Activated CD4-positive, alpha-beta memory T cell treated with anti-CD3 and anti-CD28 coated beads for 36 hours (primary cell): ENCODE data around the gene PTPRA. TPM values are rescaled to one million over a fixed set of nuclear protein-coding genes. Genes with fewer than 3 reads are reported as not detected.
A peak's percentile ranks its signal among the peaks of the same experiment; 100 is the strongest.

ENCODE experiments used
- CTCF ChIA-PET: fragments of 350-600 bp; sonication (Branson Sonifier 250); formaldehyde crosslinking; loops from one replicate; lab custom pipeline; 2021; ENCODE audit warnings: antibody characterized with exemption, inconsistent platforms; lab: Charles Lee
- POLR2A ChIA-PET: fragments of 350-600 bp; sonication (Branson Sonifier 250); formaldehyde crosslinking; loops from one replicate; lab custom pipeline; 2021; ENCODE audit warnings: antibody characterized with exemption; lab: Charles Lee
- DNase-seq: peaks from one replicate; pipeline ENCODE4 v3.0.0-alpha.2; 2020
- H3K27ac Mint-ChIP-seq: one replicate; pipeline ENCODE4 v1.8.0; 2021; ENCODE audit warnings: mixed read lengths
- H3K27me3 Mint-ChIP-seq: one replicate; pipeline ENCODE4 v1.8.0; 2021; ENCODE audit warnings: mixed read lengths
- H3K36me3 Mint-ChIP-seq: one replicate; pipeline ENCODE4 v1.8.0; 2021; ENCODE audit warnings: mixed read lengths
- H3K4me1 Mint-ChIP-seq: one replicate; pipeline ENCODE4 v1.8.0; 2021; ENCODE audit warnings: low read depth, mixed read lengths
- H3K4me3 Mint-ChIP-seq: one replicate; pipeline ENCODE4 v1.8.0; 2021; ENCODE audit warnings: mild to moderate bottlenecking, mixed read lengths
- H3K9me3 Mint-ChIP-seq: one replicate; pipeline ENCODE4 v1.8.0; 2021; ENCODE audit warnings: mixed read lengths
- intact Hi-C: fragments of 100-400 bp; cut with micrococcal nuclease; formaldehyde crosslinking; loops from one replicate; pipeline ENCODE4 v1.15.1; 2023
- total RNA-seq, 2 experiments: library from RNA; stranded (reverse); gene quantifications; one replicate each; pipeline ENCODE4 v1.2.3, GENCODE V29; 2021

The PTPRA gene
- total RNA-seq, 2 experiments from 2014 or later = 61.1 to 62.8 TPM

DNA sequence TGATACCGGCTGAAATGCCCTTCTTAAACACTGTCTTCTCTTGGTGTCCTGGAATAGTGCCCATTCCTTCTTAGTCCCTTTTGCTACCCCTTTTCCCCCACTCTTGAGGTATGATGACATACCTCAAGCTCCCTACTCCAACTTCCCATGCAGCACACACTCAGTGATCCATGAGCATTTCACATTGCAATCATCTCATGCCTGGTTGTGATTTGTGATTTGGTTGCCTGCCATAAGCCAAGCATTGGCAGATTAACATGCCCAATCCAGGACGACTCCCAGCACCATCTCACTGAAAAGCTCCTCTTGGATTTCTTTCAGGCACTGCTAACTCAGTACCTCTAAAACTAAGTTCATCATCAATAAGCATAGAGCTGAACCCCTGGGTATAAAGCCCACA lies 14.7 kb upstream of the PTPRA start:
- Mint-ChIP-seq H3K9me3 (no peaks in the 10 kb centered on the region), H3K4me1 (no peaks in the 10 kb centered on the region), H3K27me3 (no peaks in the 10 kb centered on the region), H3K27ac (no peak overlapping the region), H3K4me3 (no peak overlapping the region), H3K36me3 (peaks cover 5% of the 10 kb centered on the region)
- intact Hi-C loops = no loop called here
- ChIA-PET POLR2A (no interaction called here), CTCF (interaction anchor here (0.8 kb wide), 2 partner anchors 15 to 142 kb away, joined by 3 read pairs; partner anchors contain the start of gene PTPRA)
- no peak for DNase-seq

DNA sequence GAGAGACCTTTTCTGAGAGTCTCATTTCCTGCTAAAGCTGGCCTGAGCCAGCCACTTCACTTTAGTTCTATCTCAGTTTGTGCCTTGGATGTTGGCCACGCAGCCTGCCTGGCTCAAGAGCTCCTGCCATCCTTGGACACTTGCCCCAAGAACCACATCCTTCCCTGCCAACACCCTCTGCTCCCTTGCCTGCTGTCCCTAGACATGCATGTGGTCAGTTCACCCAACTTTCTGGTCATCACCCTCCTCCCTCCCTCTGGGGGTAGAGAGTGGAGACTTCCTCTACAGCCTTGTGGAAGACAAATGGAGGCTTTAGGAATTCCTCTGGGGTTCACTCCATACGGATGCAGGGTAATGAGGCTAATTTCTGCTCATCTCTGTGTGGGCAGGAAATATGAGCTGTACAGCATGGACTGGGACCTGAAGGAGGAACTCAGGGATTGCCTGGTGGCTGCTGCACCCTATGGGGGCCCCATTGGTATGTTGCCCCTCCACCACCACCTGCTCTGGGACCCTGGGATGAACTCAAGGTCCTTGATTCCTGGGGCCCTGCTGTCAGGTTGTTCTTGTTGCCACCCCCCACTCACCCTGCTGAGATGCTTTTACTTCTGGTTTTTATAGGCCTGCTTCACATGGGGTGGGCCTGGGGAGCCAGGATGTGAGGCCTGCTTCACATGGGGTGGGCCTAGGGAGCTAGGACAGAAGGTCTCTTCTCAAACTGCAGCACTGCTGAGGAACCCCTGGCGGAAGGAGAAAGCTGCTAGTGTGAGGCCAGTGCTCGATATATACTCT lies 13.8 kb upstream of the PTPRA start:
- H3K9me3 Mint-ChIP-seq = no peaks in the 10 kb centered on the region
- no peaks in the 10 kb centered on the region for H3K27me3 Mint-ChIP-seq
- intact Hi-C loops = no loop called here
- peaks cover 8% of the 10 kb centered on the region for H3K36me3 Mint-ChIP-seq
- no peak for DNase-seq
- H3K4me3 Mint-ChIP-seq = no peak overlapping the region
- ChIA-PET CTCF (no interaction called here), POLR2A (no interaction called here)
- no peak overlapping the region for H3K27ac Mint-ChIP-seq
- no peaks in the 10 kb centered on the region for H3K4me1 Mint-ChIP-seq

DNA sequence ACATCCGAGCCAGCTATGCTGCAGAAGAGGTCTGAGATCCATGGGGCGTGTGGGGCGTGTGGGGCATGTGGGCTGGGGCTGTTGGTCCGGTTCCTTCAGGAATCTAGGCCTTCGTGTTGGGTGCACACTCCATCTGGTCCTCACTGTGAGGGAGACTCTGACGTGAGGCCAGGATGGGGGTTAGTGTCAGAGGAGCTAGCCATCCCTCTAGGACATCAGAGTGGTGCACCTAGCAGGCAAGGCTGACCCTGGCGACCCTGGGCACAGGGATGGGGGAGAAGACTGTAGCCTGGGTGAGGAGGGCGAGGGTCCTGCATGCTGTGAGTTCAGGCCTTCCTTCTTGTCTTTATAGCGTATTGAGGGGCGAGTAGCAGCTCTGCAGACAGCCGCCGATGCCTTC lies 8.7 kb upstream of the PTPRA start:
- no peaks in the 10 kb centered on the region for H3K9me3 Mint-ChIP-seq
- POLR2A ChIA-PET = no interaction called here
- intact Hi-C loops = no loop called here

DNA sequence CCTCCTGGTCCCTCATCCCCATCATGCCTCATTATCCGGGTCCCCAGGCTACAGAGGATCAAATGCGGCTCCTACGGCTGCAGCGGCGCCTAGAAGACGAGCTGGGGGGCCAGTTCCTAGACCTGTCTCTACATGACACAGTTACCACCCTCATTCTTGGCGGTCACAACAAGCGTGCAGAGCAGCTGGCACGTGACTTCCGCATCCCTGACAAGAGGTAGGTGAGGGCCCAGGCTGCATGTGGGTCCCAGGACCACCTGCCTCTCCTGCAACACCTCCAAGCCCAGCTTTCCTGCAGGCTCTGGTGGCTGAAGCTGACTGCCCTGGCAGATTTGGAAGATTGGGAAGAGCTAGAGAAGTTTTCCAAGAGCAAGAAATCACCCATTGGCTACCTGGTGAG lies 8.2 kb upstream of the PTPRA start:
- H3K4me3 Mint-ChIP-seq = no peak overlapping the region

More for the DNA sequence above, 8.7 kb upstream of the PTPRA start:
- Mint-ChIP-seq H3K4me1 (peaks cover 14% of the 10 kb centered on the region), H3K36me3 (peaks cover 17% of the 10 kb centered on the region), H3K4me3 (no peak overlapping the region), H3K27ac (no peak overlapping the region), H3K27me3 (no peaks in the 10 kb centered on the region)
- CTCF ChIA-PET = no interaction called here
- DNase-seq = no peak

DNA sequence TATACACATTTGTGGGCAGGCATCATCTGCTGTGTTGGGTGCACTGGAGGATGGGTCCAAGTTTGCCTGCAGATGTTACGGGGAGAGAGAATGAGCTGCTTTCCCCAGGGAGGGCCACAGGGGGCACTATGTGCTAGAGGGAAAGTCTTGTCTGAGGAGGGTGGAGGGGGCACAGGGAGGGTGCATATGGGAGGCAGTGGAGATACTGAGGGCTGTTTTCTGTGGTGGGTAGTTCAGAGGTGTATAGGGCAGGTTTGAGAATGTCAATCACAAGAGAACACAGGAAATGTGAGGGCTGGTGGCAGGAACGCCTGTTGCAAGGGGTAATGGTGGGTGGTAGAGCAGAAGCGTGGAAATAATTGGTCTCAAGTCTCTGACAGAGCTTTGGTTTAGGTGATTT lies 7.7 kb upstream of the PTPRA start:
- CTCF ChIA-PET = no interaction called here
- Mint-ChIP-seq H3K4me1 (peaks cover 18% of the 10 kb centered on the region), H3K4me3 (no peak overlapping the region), H3K36me3 (peaks cover 17% of the 10 kb centered on the region), H3K9me3 (no peaks in the 10 kb centered on the region), H3K27ac (no peak overlapping the region), H3K27me3 (no peaks in the 10 kb centered on the region)
- intact Hi-C loops = no loop called here
- POLR2A ChIA-PET = no interaction called here
- DNase-seq = no peak

More for the DNA sequence above, 8.2 kb upstream of the PTPRA start:
- no peaks in the 10 kb centered on the region for H3K9me3 Mint-ChIP-seq
- intact Hi-C loops = no loop called here
- no peak overlapping the region for H3K27ac Mint-ChIP-seq
- H3K27me3 Mint-ChIP-seq = no peaks in the 10 kb centered on the region
- no peak for DNase-seq
- ChIA-PET POLR2A (no interaction called here), CTCF (no interaction called here)
- H3K36me3 Mint-ChIP-seq = peaks cover 17% of the 10 kb centered on the region
- H3K4me1 Mint-ChIP-seq = peaks cover 14% of the 10 kb centered on the region

DNA sequence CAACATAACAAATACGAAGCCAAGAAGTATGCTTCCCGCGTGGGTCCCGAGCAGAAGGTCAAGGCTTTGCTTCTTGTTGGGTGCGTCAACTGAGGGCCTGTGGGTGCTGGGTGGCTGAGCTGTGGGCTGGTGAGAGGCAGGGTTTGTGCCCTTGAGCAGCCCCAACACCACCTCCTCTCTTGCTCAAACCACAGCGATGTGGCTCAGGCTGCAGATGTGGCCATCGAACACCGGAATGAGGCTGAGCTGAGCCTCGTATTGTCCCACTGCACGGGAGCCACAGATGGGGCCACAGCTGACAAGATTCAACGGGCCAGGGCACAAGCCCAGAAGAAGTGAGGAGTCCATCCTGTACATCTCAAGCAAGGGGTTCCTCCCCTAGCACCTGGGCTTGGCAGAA lies 7.0 kb upstream of the PTPRA start:
- ChIA-PET POLR2A (no interaction called here), CTCF (interaction anchor here (1.2 kb wide), 1 partner anchor 14 kb away, joined by 3 read pairs; no protein-coding TSS in a partner anchor)
- no peak overlapping the region for H3K27ac Mint-ChIP-seq
- intact Hi-C loops = no loop called here
- H3K27me3 Mint-ChIP-seq = no peaks in the 10 kb centered on the region
- peaks cover 24% of the 10 kb centered on the region for H3K4me1 Mint-ChIP-seq
- no peaks in the 10 kb centered on the region for H3K9me3 Mint-ChIP-seq
- peaks cover 12% of the 10 kb centered on the region for H3K36me3 Mint-ChIP-seq
- H3K4me3 Mint-ChIP-seq = no peak overlapping the region
- no peak for DNase-seq

DNA sequence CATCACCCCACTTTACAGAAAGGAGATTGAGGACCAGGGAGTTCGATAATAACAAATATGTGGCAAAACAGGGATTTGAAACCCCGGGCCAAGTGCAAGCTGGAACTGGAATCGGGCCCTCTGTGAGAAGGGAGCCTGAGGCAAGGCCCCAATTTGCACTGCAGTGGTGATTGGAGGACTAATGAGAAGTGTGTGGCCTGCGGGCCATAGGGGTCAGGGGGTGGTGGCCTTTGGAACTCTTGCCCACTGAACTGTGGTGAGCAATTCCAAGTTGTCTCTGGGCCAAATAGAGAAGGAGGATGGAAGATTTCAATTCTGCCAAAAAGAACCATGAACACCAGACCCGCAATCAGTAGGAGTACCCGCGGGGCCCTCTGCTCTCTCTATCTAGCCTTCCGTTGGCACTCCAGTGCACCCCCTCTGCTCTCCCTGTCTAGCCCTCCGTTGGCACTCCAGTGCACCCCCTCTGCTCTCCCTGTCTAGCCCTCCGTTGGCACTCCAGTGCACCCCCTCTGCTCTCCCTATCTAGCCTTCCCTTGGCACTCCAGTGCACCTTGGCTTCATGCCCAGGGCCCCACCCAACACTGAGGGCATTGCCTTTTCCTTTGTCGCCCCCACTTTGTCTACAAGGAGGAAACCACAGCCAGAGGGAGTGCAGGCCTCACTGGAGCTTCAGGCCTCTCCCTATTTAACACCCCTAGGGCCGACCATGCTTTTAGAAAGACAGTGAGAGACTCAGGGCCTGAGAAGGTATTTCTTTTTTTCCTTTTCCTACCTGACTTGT lies 6.0 kb upstream of the PTPRA start:
- POLR2A ChIA-PET = no interaction called here
- no peak overlapping the region for H3K4me3 Mint-ChIP-seq
- CTCF ChIA-PET = interaction anchor here (1.2 kb wide), 1 partner anchor 15 kb away, joined by 3 read pairs; no protein-coding TSS in a partner anchor
- peaks cover 11% of the 10 kb centered on the region for H3K36me3 Mint-ChIP-seq
- intact Hi-C loops = no loop called here
- H3K27ac Mint-ChIP-seq = no peak overlapping the region
- no peaks in the 10 kb centered on the region for H3K9me3 Mint-ChIP-seq
- no peak for DNase-seq
- no peaks in the 10 kb centered on the region for H3K27me3 Mint-ChIP-seq
- H3K4me1 Mint-ChIP-seq = peaks cover 31% of the 10 kb centered on the region

DNA sequence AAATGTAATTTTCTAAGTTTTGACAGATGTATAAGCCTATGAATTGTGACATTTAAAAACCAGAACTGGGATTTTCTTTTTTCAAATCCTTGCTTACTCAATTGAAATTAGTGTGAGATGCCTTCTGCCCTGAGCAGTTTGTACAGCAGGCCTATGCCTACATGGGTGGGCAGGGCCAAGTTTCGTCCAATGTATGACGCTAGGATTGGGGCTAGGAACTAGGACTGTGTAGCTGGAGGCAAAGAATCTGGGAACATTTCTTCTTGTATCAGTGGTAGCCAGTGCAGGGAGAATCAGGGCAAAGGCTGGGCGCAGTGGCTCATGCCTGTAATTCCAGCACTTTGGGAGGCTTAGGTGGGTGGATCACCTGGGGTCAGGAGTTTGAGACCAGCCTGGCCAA lies 3.9 kb upstream of the PTPRA start:
- Mint-ChIP-seq H3K27ac (no peak overlapping the region), H3K4me1 (peaks cover 32% of the 10 kb centered on the region), H3K36me3 (peaks cover 14% of the 10 kb centered on the region), H3K27me3 (no peaks in the 10 kb centered on the region), H3K9me3 (no peaks in the 10 kb centered on the region), H3K4me3 (no peak overlapping the region)
- CTCF ChIA-PET = no interaction called here
- POLR2A ChIA-PET = no interaction called here
- intact Hi-C loops = no loop called here
- DNase-seq = no peak

DNA sequence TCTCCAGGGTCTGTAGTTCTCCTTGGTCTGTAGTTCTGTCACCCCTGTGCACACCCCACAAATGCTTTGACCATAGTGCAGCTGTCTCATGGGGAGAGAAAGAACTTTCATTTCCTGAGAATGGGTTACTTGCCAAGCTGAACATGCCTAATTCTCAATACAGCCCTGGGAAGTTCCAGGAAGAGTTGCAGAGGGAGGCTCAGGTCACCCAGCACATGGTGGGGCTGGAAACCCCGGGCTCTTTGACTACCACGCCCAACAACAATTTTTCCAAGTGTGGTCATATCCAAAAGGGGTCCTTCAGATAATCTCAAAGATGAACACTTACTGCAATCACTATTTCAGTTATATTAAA lies 2.2 kb upstream of the PTPRA start:
- ChIA-PET POLR2A (interaction anchor here (0.9 to 1.2 kb wide), 2 partner anchors 114 to 141 kb away, joined by 3 to 5 read pairs; no protein-coding TSS in a partner anchor), CTCF (interaction anchor here (1.1 kb wide), 3 partner anchors 19 to 130 kb away, joined by 3 to 6 read pairs (median 4); no protein-coding TSS in a partner anchor)
- intact Hi-C loops = loop anchor here (5.0 kb wide), 1 partner anchor 41 kb away; no protein-coding TSS in a partner anchor
- H3K27me3 Mint-ChIP-seq = no peaks in the 10 kb centered on the region
- peaks cover 44% of the 10 kb centered on the region for H3K4me1 Mint-ChIP-seq
- peaks cover 13% of the 10 kb centered on the region for H3K36me3 Mint-ChIP-seq
- H3K4me3 Mint-ChIP-seq = peak overlapping the region; percentile 18
- H3K9me3 Mint-ChIP-seq = no peaks in the 10 kb centered on the region
- H3K27ac Mint-ChIP-seq = peak overlapping the region; percentile 40
- DNase-seq = no peak

DNA sequence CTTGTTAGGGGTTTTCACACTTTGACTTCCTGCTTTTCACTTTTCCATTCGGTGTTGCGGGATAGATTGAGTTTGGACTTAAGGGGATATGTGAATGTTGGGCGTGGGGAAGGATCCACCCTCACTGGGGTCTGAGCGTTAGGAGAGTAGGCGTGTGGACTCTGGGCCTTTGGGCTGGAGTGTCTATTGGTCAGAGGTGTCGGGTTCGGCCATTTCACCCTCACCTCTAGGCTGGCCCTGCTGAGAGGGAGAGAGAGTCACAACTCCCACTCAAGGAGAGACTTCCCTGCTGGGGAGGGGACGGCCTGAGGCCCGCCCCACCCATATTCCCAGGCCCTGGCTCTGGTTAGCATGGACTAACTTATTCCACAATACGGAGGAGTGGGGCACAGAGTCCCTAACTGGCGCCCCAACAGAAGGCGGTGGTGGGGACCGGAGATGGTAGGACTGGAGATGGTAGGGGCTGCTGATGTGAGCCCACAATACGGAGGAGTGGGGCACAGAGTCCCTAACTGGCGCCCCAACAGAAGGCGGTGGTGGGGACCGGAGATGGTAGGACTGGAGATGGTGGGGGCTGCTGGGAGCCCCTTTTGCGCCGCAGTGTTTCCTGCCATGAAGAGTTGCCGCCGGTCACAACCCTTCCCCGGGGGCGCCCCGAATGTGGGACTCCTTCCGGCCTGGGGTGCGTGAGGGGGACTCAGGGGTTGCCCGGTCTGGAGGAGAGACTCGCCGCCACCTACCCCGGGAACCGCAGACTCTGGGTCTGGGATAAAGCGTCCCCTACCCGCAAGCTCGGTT lies 1.4 kb upstream of the PTPRA start:
- ChIA-PET CTCF (interaction anchor here (1.1 to 1.7 kb wide), 4 partner anchors 55 to 129 kb away, joined by 3 to 7 read pairs (median 5); partner anchors contain the start of gene TMEM239), POLR2A (interaction anchor here (0.9 to 1.4 kb wide), 5 partner anchors 29 to 143 kb away, joined by 3 to 10 read pairs (median 5); no protein-coding TSS in a partner anchor)
- intact Hi-C loops = loop anchor here (1.0 to 5.0 kb wide), 3 partner anchors 32 to 402 kb away; partner anchors contain the start of genes PCED1A, SNRPB and VPS16
- peak; percentile 58 for DNase-seq
- H3K9me3 Mint-ChIP-seq = no peaks in the 10 kb centered on the region
- H3K36me3 Mint-ChIP-seq = peaks cover 18% of the 10 kb centered on the region
- H3K4me1 Mint-ChIP-seq = peaks cover 50% of the 10 kb centered on the region
- peak overlapping the region; percentile 91 for H3K27ac Mint-ChIP-seq
- no peaks in the 10 kb centered on the region for H3K27me3 Mint-ChIP-seq
- H3K4me3 Mint-ChIP-seq = peak overlapping the region; percentile 90

DNA sequence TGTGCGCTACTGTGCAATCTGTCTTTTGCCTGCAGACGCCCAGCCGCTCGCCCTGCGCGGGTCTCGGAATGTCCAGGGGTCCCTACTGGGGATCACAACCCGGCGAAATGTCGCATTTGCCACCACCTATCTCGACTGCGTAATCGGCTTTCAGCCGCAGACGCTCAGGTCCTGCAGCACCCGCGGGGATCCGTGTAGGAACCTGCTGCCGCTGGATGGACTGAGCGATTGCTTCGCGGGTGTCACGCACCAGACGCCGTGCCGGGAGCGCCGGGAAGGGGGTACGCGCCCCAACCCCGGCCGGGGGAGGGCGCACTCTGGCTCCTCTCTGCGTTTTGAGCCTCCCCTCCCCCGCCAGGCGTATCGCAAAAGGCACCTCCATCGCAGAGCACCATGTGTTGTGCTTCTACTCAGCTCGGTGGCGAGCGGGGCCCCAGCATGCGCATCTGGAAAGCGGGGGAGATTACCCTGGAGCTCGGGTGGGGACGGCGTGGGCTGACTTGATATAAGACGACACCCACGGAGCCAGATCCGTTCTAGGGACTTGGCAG lies 747 bp upstream of the PTPRA start:
- peaks cover 21% of the 10 kb centered on the region for H3K36me3 Mint-ChIP-seq
- peaks cover 46% of the 10 kb centered on the region for H3K4me1 Mint-ChIP-seq
- DNase-seq = peak; percentile 88
- CTCF ChIA-PET = interaction anchor here (0.6 to 1.7 kb wide), 8 partner anchors 9 to 139 kb away, joined by 3 to 7 read pairs (median 3); partner anchors contain the start of gene TMEM239
- H3K9me3 Mint-ChIP-seq = no peaks in the 10 kb centered on the region
- POLR2A ChIA-PET = interaction anchor here (1.0 to 1.4 kb wide), 6 partner anchors 29 to 257 kb away, joined by 3 to 10 read pairs (median 4); no protein-coding TSS in a partner anchor
- H3K27ac Mint-ChIP-seq = peak overlapping the region; percentile 91
- H3K27me3 Mint-ChIP-seq = no peaks in the 10 kb centered on the region
- peak overlapping the region; percentile 90 for H3K4me3 Mint-ChIP-seq
- intact Hi-C loops = loop anchor here (1.0 to 5.0 kb wide), 6 partner anchors 32 to 402 kb away; partner anchors contain the start of genes PCED1A, SNRPB and VPS16
